ENCODE results near the gene FBXO22. TPM values are rescaled to one million over a fixed set of nuclear protein-coding genes. Genes with fewer than 3 reads are reported as not detected.

Gene FBXO22
- polyA plus RNA-seq, 1 donor (not counting 4 experiments of a cell fraction or from before 2014, with no cell fraction given) = 68.5 TPM

DNA sequence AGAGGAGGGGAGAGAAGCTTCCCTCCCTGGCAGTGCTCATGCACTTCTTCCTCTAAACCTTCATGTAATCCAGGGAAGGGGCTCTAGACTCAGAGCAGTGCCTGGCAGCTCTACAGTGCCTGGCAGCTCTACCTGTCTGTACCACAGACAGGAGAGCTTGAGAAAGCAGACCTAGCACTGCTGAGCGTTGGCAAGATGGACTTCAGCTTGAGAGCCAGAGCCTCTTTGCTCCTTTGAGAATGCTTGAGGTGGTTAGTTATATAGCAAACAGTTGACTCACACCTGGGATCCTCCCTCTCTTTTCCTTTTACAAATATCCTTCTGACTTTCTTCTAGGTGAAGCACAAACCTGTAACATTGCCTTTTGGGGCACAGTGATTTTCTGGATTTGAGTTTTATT, 20.9 kb downstream of the FBXO22 start:
- Histone ChIP-seq H3K36me3 (ENCODE audit: control insufficient read depth in 2 of 2, extremely low read depth in 1 of 2, insufficient read depth in 2 of 2, low read length in 2 of 2) (peaks cover 2 to 28% of the 10 kb centered on the region in 2 experiments), H3K4me3 (ENCODE audit: control insufficient read depth in 2 of 3, extremely low read depth in 1 of 3, insufficient read depth in 2 of 3, low read depth in 1 of 3, low read length in 3 of 3) (no peak overlapping the region), H3K27ac (ENCODE audit: control insufficient read depth, insufficient read depth, low read length) (peak overlapping the region; percentile 16), H4K20me1 (ENCODE audit: control insufficient read depth, extremely low read depth, insufficient read depth, low read length) (peaks cover 7% of the 10 kb centered on the region), H2AFZ (ENCODE audit: control insufficient read depth, low read length) (no peak overlapping the region), H3K27me3 (ENCODE audit: control insufficient read depth, extremely low read depth, insufficient read depth, low read length) (no peaks in the 10 kb centered on the region), H3K4me1 (ENCODE audit: control insufficient read depth, extremely low read depth, insufficient read depth, low read length) (peaks cover 28% of the 10 kb centered on the region), H3K79me2 (ENCODE audit: control insufficient read depth, insufficient read depth, low read length) (peaks cover 71% of the 10 kb centered on the region), H3K4me2 (ENCODE audit: control insufficient read depth, extremely low read depth, insufficient read depth, low read depth, low read length) (peak overlapping the region; percentile 4), H3K9me1 (ENCODE audit: control insufficient read depth, extremely low read depth, insufficient read depth, low read length) (peaks cover 15% of the 10 kb centered on the region), H3K9ac (ENCODE audit: control insufficient read depth, extremely low read depth, insufficient read depth, low read length) (no peak overlapping the region), H3K9me3 (ENCODE audit: control insufficient read depth, low read depth, low read length) (no peaks in the 10 kb centered on the region)
- FAIRE-seq = peak; percentile 84
- DNase-seq (ENCODE audit: low read depth, low spot score) = no peak
- no peak for TF ChIP-seq EZH2 (IDR thresholded peaks at IDR 0.05; ENCODE audit: low read length)
- TF ChIP-seq, protein P1, sequence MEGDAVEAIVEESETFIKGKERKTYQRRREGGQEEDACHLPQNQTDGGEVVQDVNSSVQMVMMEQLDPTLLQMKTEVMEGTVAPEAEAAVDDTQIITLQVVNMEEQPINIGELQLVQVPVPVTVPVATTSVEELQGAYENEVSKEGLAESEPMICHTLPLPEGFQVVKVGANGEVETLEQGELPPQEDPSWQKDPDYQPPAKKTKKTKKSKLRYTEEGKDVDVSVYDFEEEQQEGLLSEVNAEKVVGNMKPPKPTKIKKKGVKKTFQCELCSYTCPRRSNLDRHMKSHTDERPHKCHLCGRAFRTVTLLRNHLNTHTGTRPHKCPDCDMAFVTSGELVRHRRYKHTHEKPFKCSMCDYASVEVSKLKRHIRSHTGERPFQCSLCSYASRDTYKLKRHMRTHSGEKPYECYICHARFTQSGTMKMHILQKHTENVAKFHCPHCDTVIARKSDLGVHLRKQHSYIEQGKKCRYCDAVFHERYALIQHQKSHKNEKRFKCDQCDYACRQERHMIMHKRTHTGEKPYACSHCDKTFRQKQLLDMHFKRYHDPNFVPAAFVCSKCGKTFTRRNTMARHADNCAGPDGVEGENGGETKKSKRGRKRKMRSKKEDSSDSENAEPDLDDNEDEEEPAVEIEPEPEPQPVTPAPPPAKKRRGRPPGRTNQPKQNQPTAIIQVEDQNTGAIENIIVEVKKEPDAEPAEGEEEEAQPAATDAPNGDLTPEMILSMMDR (optimal IDR thresholded peaks at IDR 0.05 in 1 of 3, IDR thresholded peaks at IDR 0.05 in 1 of 3, conservative IDR thresholded peaks at IDR 0.05 in 1 of 3; ENCODE audit: extremely low read depth in 1 of 3, insufficient read depth in 2 of 3, low read length in 3 of 3) = no peak
- dilution Hi-C loops (cut with MboI; ENCODE audit: extremely low pct_ligation_motif_present, low sequenced_read_pairs) = no loop called here

DNA sequence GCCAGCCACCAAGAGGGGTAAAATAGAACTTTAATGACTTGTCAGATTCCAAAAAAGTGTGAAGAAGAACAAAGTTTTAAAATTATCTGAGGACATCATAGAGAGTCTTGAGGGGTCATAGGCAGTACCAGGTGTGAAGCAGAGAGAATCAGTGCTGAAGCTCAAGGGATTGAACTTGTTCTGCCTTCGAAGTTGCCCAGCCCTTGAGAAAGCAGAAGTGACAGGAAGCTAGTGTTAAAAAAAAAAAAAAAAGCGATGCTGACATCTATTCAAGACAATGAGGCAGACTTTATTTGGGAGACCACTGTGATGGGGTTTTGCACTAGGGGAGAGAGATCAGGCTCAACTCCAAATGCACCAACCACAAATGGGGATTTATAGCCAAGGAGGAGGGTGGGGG, 21.8 kb downstream of the FBXO22 start:
- peaks cover 7% of the 10 kb centered on the region for H4K20me1 ChIP-seq (ENCODE audit: control insufficient read depth, extremely low read depth, insufficient read depth, low read length)
- H3K4me1 ChIP-seq (ENCODE audit: control insufficient read depth, extremely low read depth, insufficient read depth, low read length) = peaks cover 28% of the 10 kb centered on the region
- H2AFZ ChIP-seq (ENCODE audit: control insufficient read depth, low read length) = no peak overlapping the region
- no peak overlapping the region for H3K4me2 ChIP-seq (ENCODE audit: control insufficient read depth, extremely low read depth, insufficient read depth, low read depth, low read length)
- FAIRE-seq (no peak), DNase-seq (ENCODE audit: low read depth, low spot score) (no peak)
- peaks cover 15% of the 10 kb centered on the region for H3K9me1 ChIP-seq (ENCODE audit: control insufficient read depth, extremely low read depth, insufficient read depth, low read length)
- H3K79me2 ChIP-seq (ENCODE audit: control insufficient read depth, insufficient read depth, low read length) = peaks cover 66% of the 10 kb centered on the region
- H3K4me3 ChIP-seq (ENCODE audit: control insufficient read depth in 2 of 3, extremely low read depth in 1 of 3, insufficient read depth in 2 of 3, low read depth in 1 of 3, low read length in 3 of 3) = no peak overlapping the region
- dilution Hi-C loops (cut with MboI; ENCODE audit: extremely low pct_ligation_motif_present, low sequenced_read_pairs) = no loop called here
- H3K36me3 ChIP-seq (ENCODE audit: control insufficient read depth in 2 of 2, extremely low read depth in 1 of 2, insufficient read depth in 2 of 2, low read length in 2 of 2) = peaks cover 0 to 33% of the 10 kb centered on the region in 2 experiments
- H3K9ac ChIP-seq (ENCODE audit: control insufficient read depth, extremely low read depth, insufficient read depth, low read length) = no peak overlapping the region
- H3K27me3 ChIP-seq (ENCODE audit: control insufficient read depth, extremely low read depth, insufficient read depth, low read length) = no peaks in the 10 kb centered on the region
- H3K9me3 ChIP-seq (ENCODE audit: control insufficient read depth, low read depth, low read length) = no peaks in the 10 kb centered on the region
- H3K27ac ChIP-seq (ENCODE audit: control insufficient read depth, insufficient read depth, low read length) = no peak overlapping the region
- no peak for TF ChIP-seq EZH2 (IDR thresholded peaks at IDR 0.05; ENCODE audit: low read length)
- TF ChIP-seq, protein P1 (optimal IDR thresholded peaks at IDR 0.05 in 1 of 3, IDR thresholded peaks at IDR 0.05 in 1 of 3, conservative IDR thresholded peaks at IDR 0.05 in 1 of 3; ENCODE audit: extremely low read depth in 1 of 3, insufficient read depth in 2 of 3, low read length in 3 of 3) = no peak

Data from keratinocyte (primary cell).